HG03196 (cell line): ENCODE results near the gene ANKRD6.
"Not testable (repeated sequence)": the region's sequence is repeated elsewhere in the genome, so short reads cannot be mapped to it uniquely, and the experiment has no call there.

Experiments
- ATAC-seq: cut with Tn5 transposase; IDR thresholded peaks from one replicate; pipeline ENCODE4 v1.9.1; 2021; ENCODE audit not compliant: unreplicated experiment

The ANKRD6 gene

DNA sequence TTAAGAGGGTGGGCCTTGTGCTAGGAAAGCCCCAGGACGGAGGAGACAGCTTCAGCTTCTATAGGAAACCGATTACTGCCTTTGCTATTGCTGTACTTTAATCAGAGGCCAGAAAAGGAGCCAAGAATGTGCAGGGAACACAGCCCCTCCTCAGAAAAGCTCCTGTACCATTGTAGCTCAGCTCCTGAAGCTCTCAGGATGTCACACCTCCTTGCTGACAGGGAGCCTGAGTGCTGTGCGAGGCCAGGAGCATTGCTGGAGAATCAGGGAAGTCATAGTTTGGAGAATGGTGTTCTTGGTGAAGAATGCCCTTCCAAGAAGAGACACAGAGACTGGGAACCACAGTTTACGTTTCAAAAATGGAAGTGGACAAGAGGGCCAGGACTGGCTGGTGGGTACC lies 158.8 kb downstream of the ANKRD6 start:
- ATAC-seq = no peak

GRCh38 chr6:89596056-89596455 lies 163.1 kb downstream of the ANKRD6 start:
- peak; percentile 83 for ATAC-seq

- ATAC-seq = no peak
These were observed 163.5 kb downstream of the ANKRD6 start for GRCh38 chr6:89596484-89596883.

DNA sequence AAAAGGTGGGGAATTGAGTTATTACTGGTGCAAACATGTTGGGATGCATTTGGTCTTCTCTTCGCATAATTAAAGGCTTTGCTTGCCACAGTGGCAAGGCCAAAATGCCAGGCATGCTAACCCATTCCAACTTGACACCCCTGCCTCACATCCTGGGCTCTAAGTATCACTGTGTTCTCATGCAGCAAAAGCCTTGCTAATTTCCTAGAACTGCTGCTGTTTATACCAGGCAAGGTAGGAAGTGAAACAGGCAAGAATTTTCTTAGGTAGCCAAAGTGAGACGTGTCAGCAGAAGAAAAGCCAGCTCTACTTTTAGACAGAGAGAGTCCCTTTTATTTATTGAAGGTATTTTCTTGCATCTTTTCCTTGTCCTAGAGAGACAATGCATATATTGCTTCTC lies 164.4 kb downstream of the ANKRD6 start:
- ATAC-seq = no peak

- no peak for ATAC-seq
These were observed 165.0 kb downstream of the ANKRD6 start for GRCh38 chr6:89597988-89598387.

- no peak for ATAC-seq
These were observed 166.8 kb downstream of the ANKRD6 start for GRCh38 chr6:89599727-89600126.

- ATAC-seq = no peak
These were observed 169.2 kb downstream of the ANKRD6 start for GRCh38 chr6:89602166-89602565.

DNA sequence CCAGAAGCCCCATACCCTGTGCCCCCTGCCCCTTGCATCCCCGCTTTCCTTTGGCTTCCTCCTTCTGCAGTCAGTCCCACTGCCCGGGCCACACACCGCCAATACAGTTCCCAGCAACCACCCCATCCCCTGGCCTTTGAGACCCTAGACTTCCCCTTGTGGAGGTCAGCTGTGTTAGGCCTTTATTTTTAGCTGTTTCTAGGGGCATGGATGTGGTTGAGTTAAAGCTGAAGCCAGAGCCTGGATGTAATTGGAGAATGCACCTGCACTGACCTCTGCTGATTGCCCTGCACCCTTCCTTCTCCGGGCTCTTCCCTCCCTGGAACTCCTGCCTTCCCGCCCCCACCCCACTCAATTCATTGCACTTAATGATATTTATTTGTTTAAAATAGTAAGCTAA lies 171.7 kb downstream of the ANKRD6 start:
- ATAC-seq = no peak

DNA sequence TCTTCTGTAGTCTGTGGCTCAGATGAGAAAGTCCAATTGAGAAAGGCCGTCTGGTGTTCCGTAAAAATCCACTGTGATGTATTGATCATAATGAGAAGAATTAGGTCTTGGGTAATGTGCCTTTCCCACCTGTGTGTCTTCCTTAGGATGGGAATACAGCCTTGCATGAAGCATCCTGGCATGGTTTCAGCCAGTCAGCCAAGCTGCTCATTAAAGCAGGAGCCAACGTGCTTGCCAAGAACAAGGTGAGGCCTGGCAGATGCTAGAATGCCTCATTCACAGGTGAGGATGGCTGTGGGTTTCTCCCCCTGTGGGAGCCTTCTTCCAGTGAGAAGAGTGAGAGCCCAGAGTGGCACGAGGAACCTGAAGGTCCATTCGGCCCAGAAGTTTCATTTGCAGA lies 172.9 kb downstream of the ANKRD6 start:
- ATAC-seq = no peak

DNA sequence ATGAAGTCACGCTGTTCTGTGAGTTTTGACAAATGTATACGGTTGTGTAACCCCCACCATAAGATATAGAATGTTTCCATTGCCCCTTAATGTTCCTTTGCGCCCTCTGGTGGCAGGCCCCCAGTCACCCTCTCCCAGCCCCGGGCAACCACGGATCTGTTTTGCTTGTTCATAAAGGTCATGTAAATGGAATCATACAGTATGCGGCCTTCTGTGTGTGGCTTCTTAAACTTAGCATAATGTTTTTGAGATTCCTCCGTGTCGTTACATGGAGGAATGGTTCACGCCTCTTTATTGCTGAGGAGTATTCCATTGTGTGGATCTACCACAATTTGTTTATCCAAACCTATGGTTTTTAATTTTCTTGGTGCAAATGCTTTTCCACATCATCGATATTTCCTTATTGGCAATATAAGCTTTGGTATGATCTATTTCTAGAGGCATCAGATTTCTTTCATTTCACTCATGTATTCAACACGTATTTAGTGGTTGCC lies 177.2 kb downstream of the ANKRD6 start:
- ATAC-seq = peak; percentile 48

DNA sequence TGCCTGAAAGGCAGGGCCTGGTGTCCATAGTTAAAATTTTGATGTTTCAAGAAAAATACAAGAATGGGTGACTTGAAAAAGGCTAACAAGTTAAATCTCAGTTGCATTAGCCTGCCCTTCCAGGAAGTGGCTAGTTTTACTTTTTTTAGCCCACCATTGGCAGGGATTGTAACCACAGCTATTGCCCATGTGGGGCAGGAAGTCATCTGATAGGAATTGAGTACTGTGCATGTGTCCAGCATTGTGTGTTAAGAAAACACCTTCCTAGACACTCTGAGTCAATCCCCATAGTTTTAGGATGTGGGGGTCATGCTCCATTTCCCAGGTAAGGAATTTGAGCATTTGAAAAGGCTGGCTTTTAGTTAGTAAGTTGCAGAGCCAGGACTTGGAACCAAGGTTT lies 178.7 kb downstream of the ANKRD6 start:
- no peak for ATAC-seq

- no peak for ATAC-seq
These were observed 179.2 kb downstream of the ANKRD6 start for GRCh38 chr6:89612121-89612520.

DNA sequence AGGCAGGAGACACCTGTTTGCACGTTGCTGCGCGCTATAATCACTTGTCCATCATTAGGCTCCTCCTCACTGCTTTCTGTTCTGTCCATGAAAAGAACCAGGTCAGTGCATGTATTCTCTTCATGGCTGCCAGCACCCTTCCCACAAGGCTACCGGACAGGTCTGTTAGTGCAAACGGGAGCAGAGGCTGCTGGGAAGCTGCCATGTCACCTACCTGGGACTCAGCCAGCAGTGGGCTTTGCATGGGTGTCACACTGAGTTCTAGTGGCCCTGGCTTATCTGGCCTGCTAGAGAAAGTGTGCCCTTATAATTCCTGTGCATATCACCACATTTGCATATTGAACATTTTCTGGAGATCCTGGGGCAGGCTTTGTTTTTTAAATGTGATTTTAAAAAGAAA lies 180.8 kb downstream of the ANKRD6 start:
- no peak for ATAC-seq

- no peak for ATAC-seq
These were observed 182.9 kb downstream of the ANKRD6 start for GRCh38 chr6:89615882-89616281.

GRCh38 chr6:89616531-89616930 lies 183.6 kb downstream of the ANKRD6 start:
- ATAC-seq = no peak

DNA sequence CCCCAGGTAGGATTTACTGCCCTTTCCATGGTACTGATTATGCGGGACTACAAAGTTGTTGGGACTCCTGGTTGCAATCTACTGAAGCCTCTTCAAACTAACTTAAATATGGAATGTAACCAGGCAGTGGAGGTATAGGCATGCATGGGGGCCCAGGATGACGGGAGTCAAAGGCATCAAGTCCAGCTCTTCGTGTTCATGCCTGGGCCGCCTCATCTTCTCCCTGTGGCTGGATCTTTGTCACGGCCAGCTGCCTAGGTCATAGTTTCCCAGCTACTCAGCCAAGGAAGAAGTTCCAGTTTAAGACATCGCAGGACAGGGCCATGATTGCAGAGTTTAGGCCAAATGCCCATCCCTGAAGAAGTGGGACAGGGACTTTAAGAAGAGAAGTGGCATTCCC lies 185.1 kb downstream of the ANKRD6 start:
- ATAC-seq = no peak

- no peak for ATAC-seq
These were observed 186.6 kb downstream of the ANKRD6 start for GRCh38 chr6:89619567-89619966.

- ATAC-seq = no peak
These were observed 190.8 kb downstream of the ANKRD6 start for GRCh38 chr6:89623749-89624148.

DNA sequence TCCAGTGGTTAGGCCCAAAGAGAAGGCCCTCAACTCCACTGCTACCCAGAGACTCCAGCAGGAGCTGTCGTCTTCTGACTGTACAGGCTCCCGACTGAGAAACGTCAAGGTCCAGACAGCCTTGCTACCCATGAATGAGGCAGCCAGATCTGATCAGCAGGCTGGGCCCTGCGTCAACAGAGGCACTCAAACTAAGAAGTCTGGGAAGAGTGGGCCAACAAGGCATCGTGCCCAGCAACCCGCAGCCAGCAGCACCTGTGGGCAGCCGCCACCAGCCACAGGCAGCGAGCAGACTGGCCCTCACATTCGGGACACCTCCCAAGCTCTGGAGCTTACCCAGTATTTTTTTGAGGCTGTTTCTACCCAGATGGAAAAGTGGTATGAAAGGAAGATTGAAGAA lies 197.5 kb downstream of the ANKRD6 start:
- ATAC-seq = no peak

- ATAC-seq = not testable (repeated sequence)
These were observed 203.5 kb downstream of the ANKRD6 start for GRCh38 chr6:89636412-89636811.

GRCh38 chr6:89637960-89638319 lies 205.0 kb downstream of the ANKRD6 start:
- ATAC-seq = no peak

DNA sequence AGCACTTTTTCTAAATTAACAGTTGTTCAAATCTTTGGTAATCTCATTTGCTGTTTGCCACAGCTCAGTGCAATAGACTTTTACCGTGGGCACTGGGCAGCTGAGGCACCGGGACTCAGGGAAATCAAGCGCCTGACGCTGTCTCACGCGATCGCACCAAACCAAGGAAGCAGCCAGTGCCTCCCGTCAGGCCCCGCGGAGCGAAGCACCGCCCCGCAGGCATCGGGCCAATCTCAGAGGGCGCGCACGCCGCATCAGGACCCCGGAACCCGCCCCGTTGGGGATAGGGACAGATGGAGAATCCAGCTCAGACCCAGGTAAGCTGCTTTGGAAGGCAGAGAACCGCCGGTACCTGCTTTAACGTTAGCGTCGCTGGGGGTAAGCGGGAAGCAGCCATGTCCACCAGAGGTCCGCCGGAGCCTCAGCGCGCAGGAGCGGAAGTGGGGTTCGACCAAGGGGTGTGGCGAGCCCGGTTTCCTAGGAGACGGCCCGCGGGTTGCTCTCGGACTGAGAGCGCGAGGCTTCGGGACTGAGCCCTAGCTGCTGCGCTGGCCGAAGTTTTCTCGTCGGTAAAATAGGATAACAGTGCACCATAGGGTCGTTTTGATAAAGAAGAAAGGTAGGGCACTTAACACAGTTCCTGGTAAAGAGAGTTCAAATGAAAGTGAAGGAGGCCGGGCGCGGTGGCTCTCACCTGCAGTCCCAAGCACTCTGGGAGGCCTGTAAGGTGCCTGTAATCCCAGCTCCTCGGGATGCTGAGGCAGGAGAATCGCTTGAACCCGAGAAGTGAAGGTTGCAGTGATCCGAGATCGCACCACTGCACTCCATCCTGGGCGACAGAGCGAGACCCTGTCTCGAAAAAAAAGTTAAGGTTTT lies 205.6 kb downstream of the ANKRD6 start, which contains the start of gene LYRM2:
TSS of gene LYRM2 (minus strand) at position 428 of the 876 bp plus-strand sequence. CDS start at position 397, 31 bp downstream.
- peak; percentile 99 for ATAC-seq

DNA sequence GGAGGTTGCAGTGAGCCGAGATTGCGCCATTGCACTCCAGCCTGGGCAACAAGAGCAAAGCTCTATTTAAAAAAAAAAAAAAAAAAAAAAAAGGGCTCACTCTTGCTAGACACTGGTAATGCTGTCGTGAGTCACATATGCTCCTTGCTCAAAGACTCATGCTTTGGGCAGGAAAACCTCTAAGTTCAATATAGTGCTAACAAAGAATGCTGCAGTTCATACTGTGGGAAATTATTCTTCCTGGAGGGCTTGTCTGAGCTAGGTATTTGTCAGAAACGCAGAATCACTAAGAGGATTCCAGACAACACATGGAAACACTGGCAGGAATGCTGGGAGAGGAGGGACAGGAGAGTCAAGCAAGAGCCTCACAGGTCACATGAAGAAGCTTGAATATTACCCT lies 207.9 kb downstream of the ANKRD6 start:
- no peak for ATAC-seq
